ENCODE measurements around the gene SPCS3. TPM values are rescaled to one million over a fixed set of nuclear protein-coding genes. Genes with fewer than 3 reads are reported as not detected.
"Not testable (repeated sequence)": the region's sequence is repeated elsewhere in the genome, so short reads cannot be mapped to it uniquely, and the experiment has no call there.

SPCS3 gene
- total RNA-seq, 4 donors from 2014 or later = 31.2 to 47.3 (median 38.3) TPM

GRCh38 chr4:176323511-176324160, 3.9 kb downstream of the SPCS3 start:
- H3K9me3 ChIP-seq = no peaks in the 10 kb centered on the region
- H3K36me3 ChIP-seq = peaks cover 0 to 4% (median 0%) of the 10 kb centered on the region in 3 donors
- no peak for DNase-seq
- TF ChIP-seq CTCF (IDR thresholded peaks at IDR 0.05) (no peak), POLR2A (IDR thresholded peaks at IDR 0.05) (no peak)
- no peak overlapping the region for H3K4me3 ChIP-seq
- peaks cover 0 to 33% (median 2%) of the 10 kb centered on the region in 4 donors for H3K4me1 ChIP-seq
- H3K27me3 ChIP-seq = no peaks in the 10 kb centered on the region
- H3K27ac ChIP-seq = no peak overlapping the region

- H3K4me1 ChIP-seq = peaks cover 0 to 33% (median 2%) of the 10 kb centered on the region in 4 donors
- H3K27ac ChIP-seq, DNase-seq, H3K9me3 ChIP-seq, H3K4me3 ChIP-seq, H3K27me3 ChIP-seq: not testable (repeated sequence)
- H3K36me3 ChIP-seq = peaks cover 0 to 11% (median 0%) of the 10 kb centered on the region in 3 donors
Measured at GRCh38 chr4:176324876-176325275, 5.1 kb downstream of the SPCS3 start.

DNA sequence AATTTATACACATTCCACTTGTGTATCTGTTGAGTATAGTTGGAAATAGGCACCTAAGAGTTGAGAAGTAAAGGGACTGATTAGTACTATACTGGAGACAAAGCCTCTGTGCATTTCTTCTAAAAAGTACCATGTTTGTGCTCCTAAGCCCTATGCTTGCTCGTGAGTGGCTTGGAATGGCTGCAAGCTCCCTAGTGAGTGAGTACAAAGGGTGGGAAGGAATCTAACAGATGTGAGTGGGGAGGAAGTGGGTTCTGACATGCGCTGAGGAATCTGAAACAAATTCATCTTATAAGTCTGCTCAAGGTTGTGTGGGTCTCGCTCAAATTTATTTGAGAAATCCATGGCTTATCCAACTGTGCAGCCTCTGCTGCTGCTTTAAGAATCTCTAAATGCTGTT, 13.3 kb downstream of the SPCS3 start:
- TF ChIP-seq POLR2A (IDR thresholded peaks at IDR 0.05) = no peak
- no peak for TF ChIP-seq CTCF (IDR thresholded peaks at IDR 0.05)
- peaks cover 0 to 14% (median 0%) of the 10 kb centered on the region in 3 donors for H3K36me3 ChIP-seq
- no peak overlapping the region for H3K27ac ChIP-seq
- no peaks in the 10 kb centered on the region for H3K9me3 ChIP-seq
- no peaks in the 10 kb centered on the region for H3K27me3 ChIP-seq
- no peak for DNase-seq
- no peak overlapping the region for H3K4me3 ChIP-seq
- no peaks in the 10 kb centered on the region for H3K4me1 ChIP-seq

DNA sequence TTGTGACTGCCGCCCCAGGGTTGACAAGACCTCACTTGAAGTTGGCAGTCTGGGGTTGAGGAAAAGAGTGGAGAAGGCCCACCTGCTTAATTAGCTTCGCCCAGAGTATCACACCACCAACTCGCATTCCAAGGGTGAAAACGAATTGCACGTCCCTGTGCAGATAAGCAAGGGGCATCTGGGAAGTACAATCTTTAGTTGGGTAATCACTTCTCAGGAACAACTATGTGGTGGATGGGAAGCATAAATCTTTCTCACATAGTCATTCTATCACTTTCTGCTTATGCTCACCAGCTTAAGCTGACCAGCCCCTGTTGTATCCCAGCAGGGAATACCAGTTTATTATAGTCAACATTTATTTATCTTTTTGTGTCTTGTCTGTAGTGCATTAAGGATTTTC, 14.3 kb downstream of the SPCS3 start:
- Histone ChIP-seq H3K4me3 (no peak overlapping the region), H3K27me3 (no peaks in the 10 kb centered on the region), H3K36me3 (peaks cover 0 to 10% (median 0%) of the 10 kb centered on the region in 3 donors), H3K9me3 (no peaks in the 10 kb centered on the region), H3K27ac (no peak overlapping the region), H3K4me1 (no peaks in the 10 kb centered on the region)
- no peak for TF ChIP-seq CTCF (IDR thresholded peaks at IDR 0.05)
- TF ChIP-seq POLR2A (IDR thresholded peaks at IDR 0.05) = no peak
- DNase-seq = no peak

GRCh38 chr4:176335421-176335820, 15.7 kb downstream of the SPCS3 start:
- no peak for TF ChIP-seq POLR2A (IDR thresholded peaks at IDR 0.05)
- no peak for TF ChIP-seq CTCF (IDR thresholded peaks at IDR 0.05)
- no peak overlapping the region for H3K27ac ChIP-seq
- no peaks in the 10 kb centered on the region for H3K27me3 ChIP-seq
- H3K9me3 ChIP-seq = no peaks in the 10 kb centered on the region
- no peak overlapping the region for H3K4me3 ChIP-seq
- H3K36me3 ChIP-seq = peaks cover 0 to 6% (median 0%) of the 10 kb centered on the region in 3 donors
- no peaks in the 10 kb centered on the region for H3K4me1 ChIP-seq
- no peak for DNase-seq

GRCh38 chr4:176339936-176340761, 20.4 kb downstream of the SPCS3 start:
- Histone ChIP-seq H3K4me3 (no peak overlapping the region), H3K36me3 (no peaks in the 10 kb centered on the region), H3K27me3 (no peaks in the 10 kb centered on the region), H3K4me1 (no peaks in the 10 kb centered on the region), H3K9me3 (peaks cover 0 to 18% (median 4%) of the 10 kb centered on the region in 4 donors), H3K27ac (no peak overlapping the region)
- no peak for DNase-seq
- TF ChIP-seq CTCF (IDR thresholded peaks at IDR 0.05) (no peak), POLR2A (IDR thresholded peaks at IDR 0.05) (no peak)

Data from Peyer's patch (tissue), 4 donors.